ENCODE results near the gene CIDEC. TPM values are rescaled to one million over a fixed set of nuclear protein-coding genes. Genes with fewer than 3 reads are reported as not detected.

CIDEC gene
- total and polyA plus RNA-seq, 9 of the 15 experiments (the other 6 are each of a cell fraction or from before 2014, with no cell fraction given) = not detected

DNA sequence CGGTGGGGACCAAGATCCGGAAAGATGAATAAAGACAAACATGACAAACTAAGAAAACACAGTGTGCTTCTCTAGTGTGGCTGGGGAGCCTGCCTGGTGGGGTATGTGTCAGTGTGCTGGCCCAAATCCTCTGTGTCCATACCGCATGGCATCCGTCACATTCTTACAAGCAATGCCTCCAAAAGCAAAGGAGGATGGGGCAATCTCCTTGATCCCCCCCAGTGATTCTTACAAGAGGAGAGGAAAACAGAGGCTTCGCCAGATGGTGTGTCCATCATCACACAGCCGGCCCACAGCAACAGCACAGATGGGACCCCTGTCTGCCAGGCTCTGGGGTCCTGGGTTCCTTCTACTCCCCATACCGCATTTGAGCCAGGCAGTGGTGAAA is 36.3 kb upstream of the CIDEC start (continued):
- TF ChIP-seq, protein P1, sequence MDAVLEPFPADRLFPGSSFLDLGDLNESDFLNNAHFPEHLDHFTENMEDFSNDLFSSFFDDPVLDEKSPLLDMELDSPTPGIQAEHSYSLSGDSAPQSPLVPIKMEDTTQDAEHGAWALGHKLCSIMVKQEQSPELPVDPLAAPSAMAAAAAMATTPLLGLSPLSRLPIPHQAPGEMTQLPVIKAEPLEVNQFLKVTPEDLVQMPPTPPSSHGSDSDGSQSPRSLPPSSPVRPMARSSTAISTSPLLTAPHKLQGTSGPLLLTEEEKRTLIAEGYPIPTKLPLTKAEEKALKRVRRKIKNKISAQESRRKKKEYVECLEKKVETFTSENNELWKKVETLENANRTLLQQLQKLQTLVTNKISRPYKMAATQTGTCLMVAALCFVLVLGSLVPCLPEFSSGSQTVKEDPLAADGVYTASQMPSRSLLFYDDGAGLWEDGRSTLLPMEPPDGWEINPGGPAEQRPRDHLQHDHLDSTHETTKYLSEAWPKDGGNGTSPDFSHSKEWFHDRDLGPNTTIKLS (IDR thresholded peaks at IDR 0.05; ENCODE audit: borderline replicate concordance, low read depth) = 0 out of 2 replicates have a peak, but pooled peaks have one; percentile 3
- TF ChIP-seq, protein P2, sequence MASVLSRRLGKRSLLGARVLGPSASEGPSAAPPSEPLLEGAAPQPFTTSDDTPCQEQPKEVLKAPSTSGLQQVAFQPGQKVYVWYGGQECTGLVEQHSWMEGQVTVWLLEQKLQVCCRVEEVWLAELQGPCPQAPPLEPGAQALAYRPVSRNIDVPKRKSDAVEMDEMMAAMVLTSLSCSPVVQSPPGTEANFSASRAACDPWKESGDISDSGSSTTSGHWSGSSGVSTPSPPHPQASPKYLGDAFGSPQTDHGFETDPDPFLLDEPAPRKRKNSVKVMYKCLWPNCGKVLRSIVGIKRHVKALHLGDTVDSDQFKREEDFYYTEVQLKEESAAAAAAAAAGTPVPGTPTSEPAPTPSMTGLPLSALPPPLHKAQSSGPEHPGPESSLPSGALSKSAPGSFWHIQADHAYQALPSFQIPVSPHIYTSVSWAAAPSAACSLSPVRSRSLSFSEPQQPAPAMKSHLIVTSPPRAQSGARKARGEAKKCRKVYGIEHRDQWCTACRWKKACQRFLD (CRISPR knock-in tag; IDR thresholded peaks at IDR 0.05) = no peak
- TF ChIP-seq, protein P3, sequence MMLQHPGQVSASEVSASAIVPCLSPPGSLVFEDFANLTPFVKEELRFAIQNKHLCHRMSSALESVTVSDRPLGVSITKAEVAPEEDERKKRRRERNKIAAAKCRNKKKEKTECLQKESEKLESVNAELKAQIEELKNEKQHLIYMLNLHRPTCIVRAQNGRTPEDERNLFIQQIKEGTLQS (IDR thresholded peaks at IDR 0.05) = no peak
- TF ChIP-seq, protein P3 (CRISPR knock-in tag; conservative IDR thresholded peaks at IDR 0.05) = 0 out of 2 replicates have a peak, but pooled peaks have one; percentile 17
